CD8-positive, alpha-beta memory T cell (primary cell): ENCODE data around the gene CLIP1. TPM values are rescaled to one million over a fixed set of nuclear protein-coding genes. Genes with fewer than 3 reads are reported as not detected.
A peak's percentile ranks its signal among the peaks of the same experiment; 100 is the strongest.
"Not testable (repeated sequence)": the region's sequence is repeated elsewhere in the genome, so short reads cannot be mapped to it uniquely, and the experiment has no call there.

Source experiments
- CTCF ChIA-PET: fragments of 350-600 bp; sonication (Branson Sonifier 250); formaldehyde crosslinking; loops from one replicate; lab custom pipeline; 2021; ENCODE audit warnings: antibody characterized with exemption; lab: Charles Lee
- POLR2A ChIA-PET: fragments of 350-600 bp; sonication (Branson Sonifier 250); formaldehyde crosslinking; loops from one replicate; lab custom pipeline; 2021; ENCODE audit warnings: antibody characterized with exemption; lab: Charles Lee
- DNase-seq, 5 donors: peaks; one replicate each; pipeline versions ENCODE4 v3.0.0 to v3.0.0-alpha.2; 2020 to 2022; ENCODE audit warnings: mixed read lengths in 1 of 5
- H3K27ac ChIP-seq: one replicate; pipeline ENCODE4 v1.7.0; 2013; ENCODE audit warnings: low read depth, mild to moderate bottlenecking, low read length, moderate library complexity
- H3K27me3 ChIP-seq: 2 replicates; pipeline ENCODE4 v1.7.0; 2013; ENCODE audit warnings: low read length, mild to moderate bottlenecking; ENCODE audit not compliant: insufficient read depth, poor library complexity, severe bottlenecking
- H3K36me3 ChIP-seq: 2 replicates; pipeline ENCODE4 v1.7.0; 2013; ENCODE audit warnings: mild to moderate bottlenecking, low read length, moderate library complexity; ENCODE audit not compliant: insufficient read depth
- H3K4me1 ChIP-seq: 2 replicates; pipeline ENCODE4 v1.7.0; 2013; ENCODE audit warnings: mild to moderate bottlenecking, low read length, moderate library complexity; ENCODE audit not compliant: insufficient read depth
- H3K4me3 ChIP-seq: 2 replicates; pipeline ENCODE4 v1.7.0; 2013; ENCODE audit warnings: mild to moderate bottlenecking, low read length
- H3K9me3 ChIP-seq: 2 replicates; pipeline ENCODE4 v1.7.0; 2013; ENCODE audit warnings: mild to moderate bottlenecking, low read length
- H3K27ac Mint-ChIP-seq, 8 donors: one replicate each; pipeline ENCODE4 v1.8.0; 2020 to 2021; ENCODE audit warnings: mixed read lengths in 8 of 8, mild to moderate bottlenecking in 6 of 8, inconsistent platforms in 3 of 8, moderate library complexity in 3 of 8
- H3K27me3 Mint-ChIP-seq, 2 donors: one replicate each; pipeline ENCODE4 v1.8.0; 2020 to 2021; ENCODE audit warnings: mixed read lengths in 2 of 2, mild to moderate bottlenecking in 1 of 2, moderate library complexity in 1 of 2
- H3K36me3 Mint-ChIP-seq, 3 donors: one replicate each; pipeline ENCODE4 v1.8.0; 2020 to 2021; ENCODE audit warnings: mixed read lengths in 3 of 3, inconsistent platforms in 1 of 3, mild to moderate bottlenecking in 1 of 3
- H3K4me1 Mint-ChIP-seq, 3 donors: one replicate each; pipeline ENCODE4 v1.8.0; 2020 to 2021; ENCODE audit warnings: mixed read lengths in 3 of 3, inconsistent platforms in 1 of 3, mild to moderate bottlenecking in 1 of 3
- H3K4me3 Mint-ChIP-seq, 7 donors: one replicate each; pipeline ENCODE4 v1.8.0; 2020 to 2021; ENCODE audit warnings: mixed read lengths in 7 of 7, mild to moderate bottlenecking in 6 of 7, moderate library complexity in 4 of 7, inconsistent platforms in 2 of 7
- H3K9me3 Mint-ChIP-seq, 5 donors: one replicate each; pipeline ENCODE4 v1.8.0; 2020 to 2022; ENCODE audit warnings: mixed read lengths in 5 of 5, mild to moderate bottlenecking in 3 of 5, moderate library complexity in 2 of 5, inconsistent platforms in 1 of 5
- polyA plus RNA-seq: library from polyadenylated mRNA; unstranded; fragments of 300-500 nt; fragmentation: Illumina TruSeq; gene quantifications from one replicate; pipeline ENCODE4 v1.2.3, GENCODE V29; 2021
- total RNA-seq, 2 experiments: library from RNA; stranded (reverse); gene quantifications; one replicate each; pipeline ENCODE4 v1.2.3, GENCODE V29; 2021

Gene CLIP1
- total and polyA plus RNA-seq, 3 experiments from 2014 or later, result 27.3 to 48.2 (median 43.9) TPM

- Histone ChIP-seq H3K4me3 (peak overlapping the region; percentile 88), H3K4me1 (peaks cover 15% of the 10 kb centered on the region), H3K36me3 (no peaks in the 10 kb centered on the region), H3K9me3 (no peaks in the 10 kb centered on the region), H3K27me3 (no peaks in the 10 kb centered on the region), H3K27ac (peak overlapping the region; percentile 93)
- Mint-ChIP-seq H3K4me1 (peaks cover 18 to 55% (median 43%) of the 10 kb centered on the region in 3 donors), H3K4me3 (peak overlapping the region; percentile 93 to 100 (median 99)), H3K27ac (peak overlapping the region; percentile 98 to 100 (median 99)), H3K27me3 (peaks cover 0 to 8% of the 10 kb centered on the region in 2 donors), H3K36me3 (peaks cover 4 to 46% (median 10%) of the 10 kb centered on the region in 3 donors), H3K9me3 (peaks cover 0 to 4% (median 3%) of the 10 kb centered on the region in 5 donors)
- DNase-seq, result peak in 1 of 5 donors; percentile 39
- ChIA-PET POLR2A (interaction anchor here (0.5 to 3.7 kb wide), 6 partner anchors 15 to 235 kb away, joined by 3 to 33 read pairs (median 4); partner anchors contain the start of genes DIABLO and ZCCHC8), CTCF (interaction anchor here (0.8 to 3.2 kb wide), 2 partner anchors 20 to 39 kb away, joined by 4 to 36 read pairs; partner anchors contain the start of gene DIABLO)
These were observed 156.6 kb downstream of the CLIP1 start for GRCh38 chr12:122265886-122266229.

GRCh38 chr12:122265476-122265875 lies 157.0 kb downstream of the CLIP1 start:
- peaks cover 18 to 57% (median 44%) of the 10 kb centered on the region in 3 donors for H3K4me1 Mint-ChIP-seq
- peak overlapping the region; percentile 93 to 100 (median 99) for H3K4me3 Mint-ChIP-seq
- Histone ChIP-seq H3K27me3 (no peaks in the 10 kb centered on the region), H3K27ac (peak overlapping the region; percentile 93), H3K36me3 (no peaks in the 10 kb centered on the region), H3K4me1 (peaks cover 15% of the 10 kb centered on the region), H3K4me3 (peak overlapping the region; percentile 88), H3K9me3 (no peaks in the 10 kb centered on the region)
- H3K27me3 Mint-ChIP-seq, result peaks cover 0 to 8% of the 10 kb centered on the region in 2 donors
- no peak for DNase-seq
- H3K9me3 Mint-ChIP-seq, result peaks cover 0 to 4% (median 3%) of the 10 kb centered on the region in 5 donors
- H3K27ac Mint-ChIP-seq, result peak overlapping the region; percentile 98 to 100 (median 99)
- ChIA-PET POLR2A (interaction anchor here (0.5 to 3.7 kb wide), 6 partner anchors 16 to 235 kb away, joined by 3 to 33 read pairs (median 4); partner anchors contain the start of genes DIABLO and ZCCHC8), CTCF (interaction anchor here (0.8 to 3.2 kb wide), 2 partner anchors 20 to 39 kb away, joined by 4 to 36 read pairs; partner anchors contain the start of gene DIABLO)
- peaks cover 4 to 48% (median 10%) of the 10 kb centered on the region in 3 donors for H3K36me3 Mint-ChIP-seq

DNA sequence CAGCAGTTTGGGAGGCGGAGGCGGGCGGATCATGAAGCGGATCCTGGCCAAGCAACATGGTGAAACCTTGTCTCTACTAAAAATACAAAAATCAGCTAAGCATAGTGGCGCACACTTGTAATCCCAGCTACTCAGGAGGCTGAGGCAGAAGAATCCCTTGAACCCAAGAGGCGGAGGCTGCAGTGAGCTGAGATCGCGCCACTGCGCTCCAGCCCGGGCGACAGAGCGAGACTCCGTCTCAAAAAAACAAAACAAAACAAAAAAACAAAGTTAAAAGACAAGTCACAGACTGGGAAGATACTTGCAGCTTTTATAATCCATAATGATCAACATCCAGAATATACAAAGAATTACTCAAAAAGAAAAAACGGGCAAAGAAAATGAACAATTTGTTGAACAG lies 161.7 kb downstream of the CLIP1 start:
- not testable (repeated sequence) for H3K9me3 ChIP-seq, H3K9me3 Mint-ChIP-seq, H3K27ac ChIP-seq, H3K4me3 ChIP-seq, DNase-seq, H3K27me3 Mint-ChIP-seq, H3K4me3 Mint-ChIP-seq, H3K27me3 ChIP-seq
- H3K4me1 ChIP-seq, result peaks cover 10% of the 10 kb centered on the region
- POLR2A ChIA-PET, result interaction anchor here (0.6 to 3.1 kb wide), 2 partner anchors 8 to 16 kb away, joined by 3 to 13 read pairs; no protein-coding TSS in a partner anchor
- Mint-ChIP-seq H3K27ac (peak overlapping the region in 1 of 8 donors; percentile 74), H3K4me1 (peaks cover 19 to 66% (median 54%) of the 10 kb centered on the region in 3 donors), H3K36me3 (peaks cover 4 to 78% (median 26%) of the 10 kb centered on the region in 3 donors)
- peaks cover 15% of the 10 kb centered on the region for H3K36me3 ChIP-seq
- CTCF ChIA-PET, result interaction anchor here (1.6 kb wide), 1 partner anchor 16 kb away, joined by 5 read pairs; no protein-coding TSS in a partner anchor

DNA sequence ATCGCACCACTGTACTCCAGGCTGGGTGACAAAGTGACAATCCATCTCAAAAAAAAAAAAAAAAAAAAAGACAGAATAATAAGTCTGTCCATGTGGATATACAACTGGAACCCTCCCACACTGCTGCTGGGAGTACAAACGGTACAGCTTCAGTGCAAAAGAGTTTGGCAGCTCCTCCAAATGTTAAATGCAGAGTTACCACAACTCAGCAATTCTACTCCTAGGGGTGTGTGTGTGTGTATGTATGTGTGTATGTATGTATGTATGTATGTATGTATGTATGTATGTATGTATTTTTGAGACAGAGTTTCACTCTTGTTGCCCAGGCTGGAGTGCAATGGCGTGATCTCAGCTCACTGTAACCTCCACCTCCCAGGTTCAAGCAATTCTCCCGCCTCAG lies 163.5 kb downstream of the CLIP1 start:
- Mint-ChIP-seq H3K4me1 (peaks cover 15 to 55% (median 40%) of the 10 kb centered on the region in 3 donors), H3K36me3 (peaks cover 4 to 79% (median 26%) of the 10 kb centered on the region in 3 donors)
- POLR2A ChIA-PET, result interaction anchor here (0.6 kb wide), 1 partner anchor 678 kb away, joined by 3 read pairs; no protein-coding TSS in a partner anchor
- H3K27ac Mint-ChIP-seq, H3K27me3 Mint-ChIP-seq, H3K27ac ChIP-seq, DNase-seq, H3K4me3 Mint-ChIP-seq, H3K4me3 ChIP-seq, H3K4me1 ChIP-seq, H3K9me3 Mint-ChIP-seq, H3K27me3 ChIP-seq, H3K9me3 ChIP-seq: not testable (repeated sequence)
- CTCF ChIA-PET, result interaction anchor here (0.6 kb wide), 1 partner anchor 40 kb away, joined by 3 read pairs; no protein-coding TSS in a partner anchor
- H3K36me3 ChIP-seq, result peaks cover 18% of the 10 kb centered on the region

DNA sequence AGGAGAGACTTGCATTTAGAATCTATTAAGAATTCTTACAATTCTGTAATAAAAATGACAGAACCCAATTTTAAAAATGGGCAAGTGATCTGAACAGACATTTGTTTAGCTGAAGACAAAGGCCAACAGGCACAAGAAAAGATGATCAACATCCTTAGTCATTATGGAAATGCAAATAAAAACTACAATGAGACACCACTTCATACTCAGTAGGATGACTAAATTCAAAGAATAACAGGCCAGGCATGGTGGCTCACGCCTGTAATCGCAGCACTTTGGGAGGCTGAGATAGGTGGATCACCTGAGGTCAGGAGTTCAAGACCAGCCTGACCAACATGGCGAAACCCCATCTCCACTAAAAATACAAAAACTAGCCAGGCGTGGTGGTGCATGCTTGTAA lies 164.0 kb downstream of the CLIP1 start:
- DNase-seq, H3K9me3 ChIP-seq, H3K27me3 ChIP-seq, H3K4me1 ChIP-seq, H3K9me3 Mint-ChIP-seq, H3K27me3 Mint-ChIP-seq, H3K27ac ChIP-seq, H3K4me3 ChIP-seq, H3K4me3 Mint-ChIP-seq, POLR2A ChIA-PET: not testable (repeated sequence)
- H3K36me3 Mint-ChIP-seq, result peaks cover 4 to 77% (median 24%) of the 10 kb centered on the region in 3 donors
- H3K27ac Mint-ChIP-seq, result peak overlapping the region in 1 of 8 donors; percentile 3
- H3K36me3 ChIP-seq, result peaks cover 20% of the 10 kb centered on the region
- H3K4me1 Mint-ChIP-seq, result peaks cover 15 to 53% (median 35%) of the 10 kb centered on the region in 3 donors
- CTCF ChIA-PET, result interaction anchor here (0.9 kb wide), 1 partner anchor 8 kb away, joined by 3 read pairs; no protein-coding TSS in a partner anchor

- Mint-ChIP-seq H3K4me3 (no peak overlapping the region), H3K36me3 (peaks cover 0 to 52% (median 11%) of the 10 kb centered on the region in 3 donors), H3K9me3 (no peaks in the 10 kb centered on the region), H3K27me3 (no peaks in the 10 kb centered on the region), H3K4me1 (peaks cover 10 to 23% (median 15%) of the 10 kb centered on the region in 3 donors), H3K27ac (peak overlapping the region in 1 of 8 donors; percentile 8)
- Histone ChIP-seq H3K4me1 (peaks cover 5% of the 10 kb centered on the region), H3K36me3 (peaks cover 22% of the 10 kb centered on the region), H3K27ac (no peak overlapping the region), H3K27me3 (no peaks in the 10 kb centered on the region), H3K9me3 (no peaks in the 10 kb centered on the region), H3K4me3 (no peak overlapping the region)
- POLR2A ChIA-PET, result interaction anchor here (1.0 kb wide), 1 partner anchor 24 kb away, joined by 3 read pairs; no protein-coding TSS in a partner anchor
- no peak for DNase-seq
- CTCF ChIA-PET, result no interaction called here
These were observed 171.9 kb downstream of the CLIP1 start for GRCh38 chr12:122250536-122250935.

DNA sequence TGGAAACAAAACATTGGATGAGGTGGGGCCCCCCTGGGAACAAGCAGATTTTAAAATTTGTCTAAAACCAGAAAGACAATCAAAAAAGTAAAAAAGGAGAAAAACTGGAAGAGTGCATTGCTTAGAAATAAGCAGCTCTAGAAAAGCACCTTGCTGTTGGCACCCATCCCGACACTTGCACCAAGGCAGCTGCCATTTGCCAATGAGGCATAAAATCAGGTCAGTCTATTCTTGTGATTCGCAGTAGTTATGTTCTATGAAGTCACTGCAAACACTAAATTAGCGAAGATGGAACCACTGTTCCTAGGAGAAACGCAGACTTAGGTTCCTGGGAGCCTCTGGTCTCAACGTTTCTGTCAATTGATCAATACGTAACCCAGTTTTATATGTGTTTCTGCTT lies 172.4 kb downstream of the CLIP1 start:
- no peaks in the 10 kb centered on the region for H3K9me3 ChIP-seq
- Mint-ChIP-seq H3K27me3 (no peaks in the 10 kb centered on the region), H3K4me1 (peaks cover 14 to 25% (median 15%) of the 10 kb centered on the region in 3 donors), H3K9me3 (no peaks in the 10 kb centered on the region), H3K27ac (peak overlapping the region in 4 of 8 donors; percentile 3 to 70 (median 32)), H3K4me3 (no peak overlapping the region), H3K36me3 (peaks cover 0 to 50% (median 11%) of the 10 kb centered on the region in 3 donors)
- ChIA-PET CTCF (no interaction called here), POLR2A (interaction anchor here (1.0 kb wide), 1 partner anchor 23 kb away, joined by 3 read pairs; no protein-coding TSS in a partner anchor)
- H3K27me3 ChIP-seq, result no peaks in the 10 kb centered on the region
- no peak overlapping the region for H3K27ac ChIP-seq
- H3K36me3 ChIP-seq, result peaks cover 22% of the 10 kb centered on the region
- peaks cover 10% of the 10 kb centered on the region for H3K4me1 ChIP-seq
- DNase-seq, result no peak
- H3K4me3 ChIP-seq, result no peak overlapping the region
